HEK293 (cell line): ENCODE measurements around the gene CD79A.

Experiments
- CTCF ChIP-seq: fragments of 450-650 bp; formaldehyde crosslinking; IDR thresholded peaks from 2 replicates; pipeline ENCODE4 v1.5.1; 2016; ENCODE audit warnings: missing biosample characterization, missing genetic modification characterization
- KLF10 ChIP-seq: fragments of 450-650 bp; IDR thresholded peaks from 2 replicates; pipeline ENCODE4 v1.5.1; 2018; ENCODE audit warnings: missing biosample characterization, mild to moderate bottlenecking, missing genetic modification characterization
- ZSCAN5A ChIP-seq: fragments of 450-650 bp; formaldehyde crosslinking; IDR thresholded peaks from 2 replicates; pipeline ENCODE4 v1.5.1; 2016; ENCODE audit warnings: missing biosample characterization, missing genetic modification characterization

- TF ChIP-seq ZSCAN5A (tag by site-specific recombination) (no peak), CTCF (tag by site-specific recombination) (no peak), KLF10 (tag by site-specific recombination) (no peak)
Observed at GRCh38 chr19:41898235-41898634, 21.2 kb downstream of the CD79A start.
